Measurements from ENCODE around the gene ASCL5. TPM values are rescaled to one million over a fixed set of nuclear protein-coding genes. Genes with fewer than 3 reads are reported as not detected.

ASCL5 gene
- total RNA-seq, 1 donor from 2014 or later = 0.29 TPM

- TF ChIP-seq CTCF (IDR thresholded peaks at IDR 0.05) = no peak
- H3K36me3 ChIP-seq = no peaks in the 10 kb centered on the region
- no peak overlapping the region for H3K4me3 ChIP-seq
- no peak for DNase-seq
- H3K27me3 ChIP-seq = no peaks in the 10 kb centered on the region
- H3K9me3 ChIP-seq = no peaks in the 10 kb centered on the region
- H3K4me1 ChIP-seq = no peaks in the 10 kb centered on the region
- ATAC-seq = no peak
- no peak overlapping the region for H3K27ac ChIP-seq
- intact Hi-C loops (cut with DNase I) = no loop called here
Observed at GRCh38 chr1:201077116-201077515, 49.9 kb downstream of the ASCL5 start.

GRCh38 chr1:201076092-201076491 is 50.9 kb downstream of the ASCL5 start:
- ATAC-seq = no peak
- Histone ChIP-seq H3K4me1 (no peaks in the 10 kb centered on the region), H3K36me3 (no peaks in the 10 kb centered on the region), H3K9me3 (no peaks in the 10 kb centered on the region), H3K27me3 (no peaks in the 10 kb centered on the region), H3K27ac (no peak overlapping the region), H3K4me3 (no peak overlapping the region)
- no peak for TF ChIP-seq CTCF (IDR thresholded peaks at IDR 0.05)
- no peak for DNase-seq
- intact Hi-C loops (cut with DNase I) = no loop called here

- Histone ChIP-seq H3K4me1 (no peaks in the 10 kb centered on the region), H3K36me3 (no peaks in the 10 kb centered on the region), H3K27me3 (no peaks in the 10 kb centered on the region), H3K27ac (no peak overlapping the region), H3K4me3 (no peak overlapping the region), H3K9me3 (no peaks in the 10 kb centered on the region)
- no peak for TF ChIP-seq CTCF (IDR thresholded peaks at IDR 0.05)
- intact Hi-C loops (cut with DNase I) = no loop called here
- no peak for DNase-seq
- ATAC-seq = no peak
Observed at GRCh38 chr1:201074018-201074417, 53.0 kb downstream of the ASCL5 start.

- DNase-seq (no peak), ATAC-seq (no peak)
- no peak for TF ChIP-seq CTCF (IDR thresholded peaks at IDR 0.05)
- Histone ChIP-seq H3K27ac (no peak overlapping the region), H3K36me3 (no peaks in the 10 kb centered on the region), H3K27me3 (no peaks in the 10 kb centered on the region), H3K9me3 (no peaks in the 10 kb centered on the region), H3K4me3 (no peak overlapping the region), H3K4me1 (no peaks in the 10 kb centered on the region)
- intact Hi-C loops (cut with DNase I) = no loop called here
Observed at GRCh38 chr1:201072922-201073321, 54.1 kb downstream of the ASCL5 start.

- intact Hi-C loops (cut with DNase I) = no loop called here
- no peak overlapping the region for H3K4me3 ChIP-seq
- no peak for TF ChIP-seq CTCF (IDR thresholded peaks at IDR 0.05)
- H3K27ac ChIP-seq = no peak overlapping the region
- DNase-seq (no peak), ATAC-seq (no peak)
- H3K36me3 ChIP-seq = no peaks in the 10 kb centered on the region
- H3K4me1 ChIP-seq = no peaks in the 10 kb centered on the region
- no peaks in the 10 kb centered on the region for H3K27me3 ChIP-seq
- H3K9me3 ChIP-seq = no peaks in the 10 kb centered on the region
Observed at GRCh38 chr1:201072149-201072548, 54.8 kb downstream of the ASCL5 start.

GRCh38 chr1:201069636-201070035 is 57.3 kb downstream of the ASCL5 start:
- Histone ChIP-seq H3K4me3 (no peak overlapping the region), H3K27ac (no peak overlapping the region), H3K9me3 (no peaks in the 10 kb centered on the region), H3K27me3 (no peaks in the 10 kb centered on the region), H3K36me3 (no peaks in the 10 kb centered on the region), H3K4me1 (no peaks in the 10 kb centered on the region)
- intact Hi-C loops (cut with DNase I) = no loop called here
- ATAC-seq = no peak
- TF ChIP-seq CTCF (IDR thresholded peaks at IDR 0.05) = no peak
- DNase-seq = no peak

Measured in upper lobe of right lung (tissue), 1 donor.